ENCODE results near the gene FNDC3B.

Gene FNDC3B

DNA sequence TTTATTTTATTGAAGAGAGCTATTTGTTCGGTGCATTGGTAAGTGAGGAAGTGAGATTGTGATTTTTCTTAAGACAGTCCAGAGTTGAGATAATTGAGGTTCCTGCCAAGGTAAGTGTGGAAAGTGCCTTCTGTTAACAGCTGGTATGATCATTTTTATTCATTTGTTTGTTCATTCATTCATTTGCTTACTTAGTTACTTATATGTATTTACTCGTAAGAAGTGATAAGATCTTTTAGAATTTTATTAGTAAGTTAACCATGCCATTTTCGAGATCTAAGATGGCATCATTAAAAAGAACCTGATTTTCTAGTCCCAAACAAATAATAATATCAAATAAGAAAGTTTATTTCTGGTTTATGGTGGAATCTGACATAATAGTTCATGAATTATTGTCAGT lies 258.9 kb downstream of the FNDC3B start:
- Histone ChIP-seq H3K9me3 (ENCODE audit: control insufficient read depth, insufficient read depth, low read depth, low read length) (no peaks in the 10 kb centered on the region), H3K4me3 (ENCODE audit: low read depth, low read length) (no peak overlapping the region), H3K27ac (ENCODE audit: extremely low read depth, low read depth, low read length) (no peak overlapping the region), H3K36me3 (ENCODE audit: control insufficient read depth in 2 of 2, insufficient read depth in 1 of 2, low read length in 2 of 2) (peaks cover 0 to 44% of the 10 kb centered on the region in 2 experiments; a peak in 1 of 3 replicates), H3K4me1 (ENCODE audit: control insufficient read depth, insufficient read depth, low read length) (no peaks in the 10 kb centered on the region)
- no peak for TF ChIP-seq GLI2 (tag by site-specific recombination; IDR thresholded peaks at IDR 0.05; ENCODE audit: borderline replicate concordance, low read depth)
- TF ChIP-seq ZBTB17 (tag by site-specific recombination; IDR thresholded peaks at IDR 0.05) = no peak
- no peak for TF ChIP-seq HOXC10 (CRISPR knock-in tag; IDR thresholded peaks at IDR 0.05)
- TF ChIP-seq SP3 (tag by site-specific recombination; IDR thresholded peaks at IDR 0.05) = no peak
- TF ChIP-seq RBAK (tag by site-specific recombination; IDR thresholded peaks at IDR 0.05) = no peak
- TF ChIP-seq, protein P1, sequence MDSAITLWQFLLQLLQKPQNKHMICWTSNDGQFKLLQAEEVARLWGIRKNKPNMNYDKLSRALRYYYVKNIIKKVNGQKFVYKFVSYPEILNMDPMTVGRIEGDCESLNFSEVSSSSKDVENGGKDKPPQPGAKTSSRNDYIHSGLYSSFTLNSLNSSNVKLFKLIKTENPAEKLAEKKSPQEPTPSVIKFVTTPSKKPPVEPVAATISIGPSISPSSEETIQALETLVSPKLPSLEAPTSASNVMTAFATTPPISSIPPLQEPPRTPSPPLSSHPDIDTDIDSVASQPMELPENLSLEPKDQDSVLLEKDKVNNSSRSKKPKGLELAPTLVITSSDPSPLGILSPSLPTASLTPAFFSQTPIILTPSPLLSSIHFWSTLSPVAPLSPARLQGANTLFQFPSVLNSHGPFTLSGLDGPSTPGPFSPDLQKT (IDR thresholded peaks at IDR 0.05; ENCODE audit: borderline replicate concordance, low read depth, low read length) = no peak
- TF ChIP-seq KLF8 (tag by site-specific recombination; IDR thresholded peaks at IDR 0.05) = no peak
- no peak for TF ChIP-seq ZNF623 (tag by site-specific recombination; IDR thresholded peaks at IDR 0.05)
- TF ChIP-seq, protein P2, sequence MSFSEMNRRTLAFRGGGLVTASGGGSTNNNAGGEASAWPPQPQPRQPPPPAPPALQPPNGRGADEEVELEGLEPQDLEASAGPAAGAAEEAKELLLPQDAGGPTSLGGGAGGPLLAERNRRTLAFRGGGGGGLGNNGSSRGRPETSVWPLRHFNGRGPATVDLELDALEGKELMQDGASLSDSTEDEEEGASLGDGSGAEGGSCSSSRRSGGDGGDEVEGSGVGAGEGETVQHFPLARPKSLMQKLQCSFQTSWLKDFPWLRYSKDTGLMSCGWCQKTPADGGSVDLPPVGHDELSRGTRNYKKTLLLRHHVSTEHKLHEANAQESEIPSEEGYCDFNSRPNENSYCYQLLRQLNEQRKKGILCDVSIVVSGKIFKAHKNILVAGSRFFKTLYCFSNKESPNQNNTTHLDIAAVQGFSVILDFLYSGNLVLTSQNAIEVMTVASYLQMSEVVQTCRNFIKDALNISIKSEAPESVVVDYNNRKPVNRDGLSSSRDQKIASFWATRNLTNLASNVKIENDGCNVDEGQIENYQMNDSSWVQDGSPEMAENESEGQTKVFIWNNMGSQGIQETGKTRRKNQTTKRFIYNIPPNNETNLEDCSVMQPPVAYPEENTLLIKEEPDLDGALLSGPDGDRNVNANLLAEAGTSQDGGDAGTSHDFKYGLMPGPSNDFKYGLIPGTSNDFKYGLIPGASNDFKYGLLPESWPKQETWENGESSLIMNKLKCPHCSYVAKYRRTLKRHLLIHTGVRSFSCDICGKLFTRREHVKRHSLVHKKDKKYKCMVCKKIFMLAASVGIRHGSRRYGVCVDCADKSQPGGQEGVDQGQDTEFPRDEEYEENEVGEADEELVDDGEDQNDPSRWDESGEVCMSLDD (tag by site-specific recombination; IDR thresholded peaks at IDR 0.05) = no peak
- no peak for TF ChIP-seq ZNF707 (tag by site-specific recombination; IDR thresholded peaks at IDR 0.05)
- TF ChIP-seq, protein P3, sequence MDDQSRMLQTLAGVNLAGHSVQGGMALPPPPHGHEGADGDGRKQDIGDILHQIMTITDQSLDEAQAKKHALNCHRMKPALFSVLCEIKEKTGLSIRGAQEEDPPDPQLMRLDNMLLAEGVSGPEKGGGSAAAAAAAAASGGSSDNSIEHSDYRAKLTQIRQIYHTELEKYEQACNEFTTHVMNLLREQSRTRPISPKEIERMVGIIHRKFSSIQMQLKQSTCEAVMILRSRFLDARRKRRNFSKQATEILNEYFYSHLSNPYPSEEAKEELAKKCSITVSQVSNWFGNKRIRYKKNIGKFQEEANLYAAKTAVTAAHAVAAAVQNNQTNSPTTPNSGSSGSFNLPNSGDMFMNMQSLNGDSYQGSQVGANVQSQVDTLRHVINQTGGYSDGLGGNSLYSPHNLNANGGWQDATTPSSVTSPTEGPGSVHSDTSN (CRISPR knock-in tag; IDR thresholded peaks at IDR 0.05) = no peak
- TF ChIP-seq ZNF394 (tag by site-specific recombination; IDR thresholded peaks at IDR 0.05; ENCODE audit: borderline replicate concordance) = no peak
- ChIA-PET POLR2A (no interaction called here), CTCF (interaction anchor here (0.7 kb wide), 1 partner anchor 375 kb away, joined by 4 read pairs; no protein-coding TSS in a partner anchor)

DNA sequence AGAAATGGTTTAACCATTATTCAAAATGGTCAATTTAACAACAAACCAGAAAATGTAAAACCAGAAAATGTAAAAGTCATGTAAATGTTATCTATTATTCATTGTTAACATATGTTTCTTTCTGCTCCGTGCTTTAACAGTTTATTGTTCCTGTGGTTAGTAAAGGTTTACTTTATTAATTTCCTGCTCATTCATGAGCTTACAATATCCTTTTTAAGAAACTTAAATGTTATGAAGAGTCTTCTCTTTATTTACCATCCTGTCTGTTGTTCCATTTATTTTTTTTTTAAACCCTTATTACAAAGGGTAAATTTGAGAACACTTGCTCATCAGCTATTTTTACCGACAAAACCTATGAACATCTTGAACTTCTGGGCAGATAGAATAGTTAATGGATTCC lies 260.8 kb downstream of the FNDC3B start:
- Histone ChIP-seq H3K9me3 (ENCODE audit: control insufficient read depth, insufficient read depth, low read depth, low read length) (no peaks in the 10 kb centered on the region), H3K4me1 (ENCODE audit: control insufficient read depth, insufficient read depth, low read length) (no peaks in the 10 kb centered on the region), H3K4me3 (ENCODE audit: low read depth, low read length) (no peak overlapping the region), H3K27ac (ENCODE audit: extremely low read depth, low read depth, low read length) (no peak overlapping the region), H3K36me3 (ENCODE audit: control insufficient read depth in 2 of 2, insufficient read depth in 1 of 2, low read length in 2 of 2) (peaks cover 0 to 41% of the 10 kb centered on the region in 2 experiments; a peak in 1 of 3 replicates)
- ChIA-PET POLR2A (no interaction called here), CTCF (interaction anchor here (0.7 to 1.0 kb wide), 2 partner anchors 32 to 462 kb away, joined by 3 to 6 read pairs; no protein-coding TSS in a partner anchor)
- TF ChIP-seq, protein P4, sequence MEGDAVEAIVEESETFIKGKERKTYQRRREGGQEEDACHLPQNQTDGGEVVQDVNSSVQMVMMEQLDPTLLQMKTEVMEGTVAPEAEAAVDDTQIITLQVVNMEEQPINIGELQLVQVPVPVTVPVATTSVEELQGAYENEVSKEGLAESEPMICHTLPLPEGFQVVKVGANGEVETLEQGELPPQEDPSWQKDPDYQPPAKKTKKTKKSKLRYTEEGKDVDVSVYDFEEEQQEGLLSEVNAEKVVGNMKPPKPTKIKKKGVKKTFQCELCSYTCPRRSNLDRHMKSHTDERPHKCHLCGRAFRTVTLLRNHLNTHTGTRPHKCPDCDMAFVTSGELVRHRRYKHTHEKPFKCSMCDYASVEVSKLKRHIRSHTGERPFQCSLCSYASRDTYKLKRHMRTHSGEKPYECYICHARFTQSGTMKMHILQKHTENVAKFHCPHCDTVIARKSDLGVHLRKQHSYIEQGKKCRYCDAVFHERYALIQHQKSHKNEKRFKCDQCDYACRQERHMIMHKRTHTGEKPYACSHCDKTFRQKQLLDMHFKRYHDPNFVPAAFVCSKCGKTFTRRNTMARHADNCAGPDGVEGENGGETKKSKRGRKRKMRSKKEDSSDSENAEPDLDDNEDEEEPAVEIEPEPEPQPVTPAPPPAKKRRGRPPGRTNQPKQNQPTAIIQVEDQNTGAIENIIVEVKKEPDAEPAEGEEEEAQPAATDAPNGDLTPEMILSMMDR (tag by site-specific recombination; IDR thresholded peaks at IDR 0.05) = no peak
- TF ChIP-seq ZNF544 (tag by site-specific recombination; IDR thresholded peaks at IDR 0.05) = no peak

DNA sequence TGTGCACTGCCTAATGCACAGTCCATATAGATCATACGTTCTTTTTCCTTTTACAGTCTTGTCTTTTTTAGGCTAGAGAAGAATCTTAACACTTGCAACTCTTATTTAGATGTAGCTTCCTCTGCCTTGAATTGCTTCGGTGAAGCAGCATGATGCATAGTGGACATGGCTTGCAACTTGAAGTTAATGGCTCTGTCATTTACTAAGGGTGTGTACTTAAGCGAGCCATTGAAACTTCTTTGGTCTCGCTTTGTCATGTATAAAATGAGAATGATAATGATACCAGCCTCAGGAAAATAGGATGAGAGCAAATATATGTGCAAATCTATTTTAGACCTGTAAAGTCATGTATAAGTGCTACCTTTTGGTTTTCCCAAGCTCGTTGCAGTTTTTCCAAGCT lies 261.5 kb downstream of the FNDC3B start:
- H3K4me1 ChIP-seq (ENCODE audit: control insufficient read depth, insufficient read depth, low read length) = no peaks in the 10 kb centered on the region
- H3K9me3 ChIP-seq (ENCODE audit: control insufficient read depth, insufficient read depth, low read depth, low read length) = no peaks in the 10 kb centered on the region
- no peak overlapping the region for H3K27ac ChIP-seq (ENCODE audit: extremely low read depth, low read depth, low read length)
- POLR2A ChIA-PET = no interaction called here
- CTCF ChIA-PET = interaction anchor here (0.7 to 1.0 kb wide), 2 partner anchors 32 to 461 kb away, joined by 3 to 6 read pairs; no protein-coding TSS in a partner anchor
- H3K36me3 ChIP-seq (ENCODE audit: control insufficient read depth in 2 of 2, insufficient read depth in 1 of 2, low read length in 2 of 2) = peaks cover 0 to 41% of the 10 kb centered on the region in 2 experiments; a peak in 1 of 3 replicates
- TF ChIP-seq ZNF114 (tag by site-specific recombination; IDR thresholded peaks at IDR 0.05) (no peak), ZNF530 (tag by site-specific recombination; IDR thresholded peaks at IDR 0.05; ENCODE audit: low read depth) (no peak), ZNF768 (tag by site-specific recombination; IDR thresholded peaks at IDR 0.05) (no peak)
- TF ChIP-seq, protein P5, sequence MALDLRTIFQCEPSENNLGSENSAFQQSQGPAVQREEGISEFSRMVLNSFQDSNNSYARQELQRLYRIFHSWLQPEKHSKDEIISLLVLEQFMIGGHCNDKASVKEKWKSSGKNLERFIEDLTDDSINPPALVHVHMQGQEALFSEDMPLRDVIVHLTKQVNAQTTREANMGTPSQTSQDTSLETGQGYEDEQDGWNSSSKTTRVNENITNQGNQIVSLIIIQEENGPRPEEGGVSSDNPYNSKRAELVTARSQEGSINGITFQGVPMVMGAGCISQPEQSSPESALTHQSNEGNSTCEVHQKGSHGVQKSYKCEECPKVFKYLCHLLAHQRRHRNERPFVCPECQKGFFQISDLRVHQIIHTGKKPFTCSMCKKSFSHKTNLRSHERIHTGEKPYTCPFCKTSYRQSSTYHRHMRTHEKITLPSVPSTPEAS (tag by site-specific recombination; IDR thresholded peaks at IDR 0.05) = no peak
- no peak overlapping the region for H3K4me3 ChIP-seq (ENCODE audit: low read depth, low read length)
